SKM-1 treated with dmso at 0.1 percent for 144 hours (cell line): ENCODE results near the gene LRP1.

Experiments used
- DNase-seq: peaks from one replicate; lab custom pipeline; 2025; ENCODE audit not compliant: unreplicated experiment; lab: John Stamatoyannopoulos, UW

The LRP1 gene

DNA sequence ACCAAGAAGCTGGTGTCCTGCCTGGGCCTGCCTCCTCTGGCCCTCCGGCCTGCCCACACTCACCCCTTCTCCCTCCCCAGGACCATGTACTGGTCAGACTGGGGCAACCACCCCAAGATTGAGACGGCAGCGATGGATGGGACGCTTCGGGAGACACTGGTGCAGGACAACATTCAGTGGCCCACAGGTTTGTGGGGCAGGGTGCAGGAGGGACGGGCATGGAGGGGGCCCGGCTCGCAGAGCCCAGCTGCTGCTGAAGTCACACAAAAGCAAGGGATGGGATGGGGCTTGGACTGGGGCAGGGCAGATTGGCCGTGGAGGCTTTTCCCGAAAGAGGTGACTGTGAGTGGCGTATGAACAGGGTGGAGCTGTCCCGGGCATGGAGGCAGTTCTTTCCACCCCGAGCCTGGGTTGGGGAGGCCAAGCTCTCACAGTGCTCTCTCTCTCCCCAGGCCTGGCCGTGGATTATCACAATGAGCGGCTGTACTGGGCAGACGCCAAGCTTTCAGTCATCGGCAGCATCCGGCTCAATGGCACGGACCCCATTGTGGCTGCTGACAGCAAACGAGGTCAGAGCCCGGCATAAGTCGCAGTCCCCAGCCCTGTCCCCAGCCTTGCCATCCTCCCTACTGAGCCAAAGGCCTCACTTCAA is 80.5 kb downstream of the LRP1 start:
- no peak for DNase-seq

DNA sequence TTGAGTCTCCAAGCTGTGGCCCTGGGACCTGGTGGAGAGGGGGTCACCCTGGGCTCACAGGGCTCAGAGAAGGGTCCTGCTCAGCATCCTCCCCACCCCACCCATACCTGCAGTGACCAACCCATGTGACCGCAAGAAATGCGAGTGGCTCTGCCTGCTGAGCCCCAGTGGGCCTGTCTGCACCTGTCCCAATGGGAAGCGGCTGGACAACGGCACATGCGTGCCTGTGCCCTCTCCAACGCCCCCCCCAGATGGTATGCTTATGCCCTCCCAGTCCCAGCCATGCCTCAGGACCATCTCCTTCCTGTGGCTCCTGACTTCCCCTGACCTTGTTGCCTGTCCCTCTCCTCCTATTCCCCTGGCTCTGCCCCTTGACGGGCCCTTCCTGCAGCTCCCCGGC is 81.6 kb downstream of the LRP1 start:
- no peak for DNase-seq

DNA sequence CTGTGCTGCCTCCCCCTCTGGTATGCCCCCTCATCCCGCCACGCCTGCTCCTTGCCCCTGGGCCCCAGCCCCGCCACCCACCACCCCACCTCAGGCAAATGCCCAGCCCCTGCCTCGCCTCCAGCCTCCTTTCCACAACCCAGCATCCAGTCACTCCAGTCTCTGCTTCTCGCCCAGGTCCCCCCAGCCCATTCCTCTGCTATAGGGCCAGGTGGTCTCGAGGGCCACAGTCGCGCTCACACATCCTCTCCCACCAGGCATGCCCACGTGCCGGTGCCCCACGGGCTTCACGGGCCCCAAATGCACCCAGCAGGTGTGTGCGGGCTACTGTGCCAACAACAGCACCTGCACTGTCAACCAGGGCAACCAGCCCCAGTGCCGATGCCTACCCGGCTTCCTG is 82.2 kb downstream of the LRP1 start:
- DNase-seq, result no peak

DNA sequence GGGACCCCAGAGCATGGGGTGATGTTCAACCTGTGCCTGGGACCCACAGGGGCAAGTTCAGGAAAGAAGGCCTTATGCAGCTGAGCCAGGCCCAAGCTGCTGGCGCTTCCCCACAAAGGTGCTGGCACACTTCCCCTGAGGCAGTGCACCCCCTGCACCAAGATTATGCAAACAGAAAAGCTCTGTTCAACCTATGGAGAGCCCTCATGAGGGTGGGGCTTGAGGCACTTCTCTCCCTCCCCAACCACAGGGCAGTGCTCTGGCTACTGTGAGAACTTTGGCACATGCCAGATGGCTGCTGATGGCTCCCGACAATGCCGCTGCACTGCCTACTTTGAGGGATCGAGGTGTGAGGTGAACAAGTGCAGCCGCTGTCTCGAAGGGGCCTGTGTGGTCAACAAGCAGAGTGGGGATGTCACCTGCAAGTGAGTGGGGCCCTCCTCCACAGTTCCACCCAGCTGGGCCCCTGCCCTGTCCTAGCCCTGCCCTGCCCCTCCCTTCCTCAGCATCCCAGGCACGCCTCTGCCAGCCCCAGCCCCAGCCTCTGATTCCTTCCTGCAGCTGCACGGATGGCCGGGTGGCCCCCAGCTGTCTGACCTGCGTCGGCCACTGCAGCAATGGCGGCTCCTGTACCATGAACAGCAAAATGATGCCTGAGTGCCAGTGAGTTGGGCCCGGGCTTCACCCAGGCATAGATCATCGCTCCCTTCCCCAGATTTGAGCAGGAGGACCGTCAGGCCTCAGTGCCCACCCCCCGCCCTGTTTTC is 82.8 kb downstream of the LRP1 start:
- no peak for DNase-seq

DNA sequence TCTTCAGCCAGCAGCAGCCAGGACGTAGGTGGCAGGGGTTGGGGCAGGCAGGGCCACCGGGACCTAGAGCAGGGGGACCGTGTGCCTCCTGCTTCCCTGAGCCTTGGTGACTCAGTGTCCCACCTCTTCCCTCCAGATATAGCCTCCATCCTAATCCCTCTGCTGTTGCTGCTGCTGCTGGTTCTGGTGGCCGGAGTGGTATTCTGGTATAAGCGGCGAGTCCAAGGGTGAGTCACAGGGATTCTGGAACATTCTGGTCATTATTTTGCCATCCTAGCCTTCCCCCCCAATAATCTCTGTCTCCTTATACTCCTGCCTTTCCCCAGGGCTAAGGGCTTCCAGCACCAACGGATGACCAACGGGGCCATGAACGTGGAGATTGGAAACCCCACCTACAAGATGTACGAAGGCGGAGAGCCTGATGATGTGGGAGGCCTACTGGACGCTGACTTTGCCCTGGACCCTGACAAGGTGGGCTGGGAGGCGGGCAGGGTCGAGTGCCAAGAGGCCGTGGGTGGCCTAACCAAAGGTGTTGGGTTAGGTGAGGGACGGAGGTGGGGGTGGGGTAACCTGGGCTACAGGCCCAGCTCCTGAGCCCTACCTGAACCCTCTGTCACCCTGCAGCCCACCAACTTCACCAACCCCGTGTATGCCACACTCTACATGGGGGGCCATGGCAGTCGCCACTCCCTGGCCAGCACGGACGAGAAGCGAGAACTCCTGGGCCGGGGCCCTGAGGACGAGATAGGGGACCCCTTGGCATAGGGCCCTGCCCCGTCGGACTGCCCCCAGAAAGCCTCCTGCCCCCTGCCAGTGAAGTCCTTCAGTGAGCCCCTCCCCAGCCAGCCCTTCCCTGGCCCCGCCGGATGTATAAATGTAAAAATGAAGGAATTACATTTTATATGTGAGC is 83.8 kb downstream of the LRP1 start:
- no peak for DNase-seq

DNA sequence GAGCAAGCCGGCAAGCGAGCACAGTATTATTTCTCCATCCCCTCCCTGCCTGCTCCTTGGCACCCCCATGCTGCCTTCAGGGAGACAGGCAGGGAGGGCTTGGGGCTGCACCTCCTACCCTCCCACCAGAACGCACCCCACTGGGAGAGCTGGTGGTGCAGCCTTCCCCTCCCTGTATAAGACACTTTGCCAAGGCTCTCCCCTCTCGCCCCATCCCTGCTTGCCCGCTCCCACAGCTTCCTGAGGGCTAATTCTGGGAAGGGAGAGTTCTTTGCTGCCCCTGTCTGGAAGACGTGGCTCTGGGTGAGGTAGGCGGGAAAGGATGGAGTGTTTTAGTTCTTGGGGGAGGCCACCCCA is 84.4 kb downstream of the LRP1 start:
- DNase-seq, result no peak

DNA sequence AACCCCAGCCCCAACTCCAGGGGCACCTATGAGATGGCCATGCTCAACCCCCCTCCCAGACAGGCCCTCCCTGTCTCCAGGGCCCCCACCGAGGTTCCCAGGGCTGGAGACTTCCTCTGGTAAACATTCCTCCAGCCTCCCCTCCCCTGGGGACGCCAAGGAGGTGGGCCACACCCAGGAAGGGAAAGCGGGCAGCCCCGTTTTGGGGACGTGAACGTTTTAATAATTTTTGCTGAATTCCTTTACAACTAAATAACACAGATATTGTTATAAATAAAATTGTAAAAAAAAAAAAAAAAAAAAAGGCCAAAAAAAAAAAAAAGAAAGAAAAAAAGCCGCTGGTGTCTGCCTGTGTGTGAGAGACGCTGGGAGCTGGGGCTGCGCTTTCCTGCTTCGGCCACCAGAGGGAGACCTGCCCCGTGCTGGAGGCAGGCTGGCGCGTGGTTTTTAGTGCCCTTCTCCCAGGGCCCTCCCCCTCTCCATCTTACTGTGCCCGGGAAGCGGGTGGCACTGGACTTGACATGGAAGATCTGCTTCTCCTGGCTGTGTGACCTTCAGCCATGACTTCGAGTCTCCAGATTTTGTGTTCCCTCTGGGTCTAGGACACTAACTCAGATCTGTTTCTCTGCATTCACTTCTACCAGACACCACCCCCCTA is 84.9 kb downstream of the LRP1 start:
- peak; percentile 6 for DNase-seq

DNA sequence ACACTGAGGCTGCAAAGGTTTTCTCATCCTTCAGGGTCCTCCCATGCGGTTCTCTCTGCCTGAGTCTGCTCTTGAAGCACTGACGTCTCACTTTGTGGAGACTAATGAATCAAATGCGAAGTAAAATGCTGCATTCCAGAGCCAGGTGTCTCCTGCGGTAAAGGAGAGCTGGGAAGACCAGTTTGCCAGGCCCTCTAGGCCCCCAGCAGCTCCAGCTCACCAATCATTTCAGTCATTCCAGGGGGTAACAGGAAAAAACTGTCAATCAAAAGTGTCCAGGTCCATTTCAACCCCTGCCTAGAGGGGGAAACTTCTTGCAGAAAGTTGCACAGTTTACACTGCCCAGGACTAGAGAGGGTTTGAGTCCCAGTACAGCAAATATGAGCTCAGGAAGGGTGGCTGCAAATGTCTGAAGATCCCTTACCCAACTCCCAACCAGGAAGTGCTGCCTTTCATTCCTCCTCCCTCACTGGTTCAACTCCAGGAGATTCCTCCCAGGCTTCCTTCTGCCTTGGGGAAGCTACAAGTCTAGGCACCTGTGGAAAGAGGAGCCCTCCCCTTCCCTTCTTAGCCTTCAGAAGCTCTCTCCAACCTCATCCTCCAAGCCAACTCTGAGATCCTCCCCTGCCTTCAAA is 85.6 kb downstream of the LRP1 start:
- no peak for DNase-seq

DNA sequence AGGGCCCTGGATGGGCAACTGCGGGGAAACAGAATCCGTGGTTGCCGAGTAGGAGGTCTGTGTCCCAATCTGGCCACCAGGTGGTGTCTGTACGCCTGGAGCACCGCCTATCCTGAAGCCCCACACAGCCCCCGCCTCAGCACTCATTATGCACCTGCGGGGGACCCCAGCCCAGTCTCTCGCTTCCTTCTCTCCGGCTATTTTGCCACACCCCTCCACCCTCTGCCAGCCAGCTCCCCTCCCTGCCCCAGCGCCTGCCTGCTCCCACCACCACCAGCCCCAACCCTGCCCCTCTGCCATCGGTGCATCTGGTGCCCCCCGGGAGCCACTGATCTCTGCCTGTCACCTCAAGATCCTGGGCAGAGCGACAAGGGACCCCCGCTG is 86.1 kb downstream of the LRP1 start:
- DNase-seq, result peak; percentile 11

DNA sequence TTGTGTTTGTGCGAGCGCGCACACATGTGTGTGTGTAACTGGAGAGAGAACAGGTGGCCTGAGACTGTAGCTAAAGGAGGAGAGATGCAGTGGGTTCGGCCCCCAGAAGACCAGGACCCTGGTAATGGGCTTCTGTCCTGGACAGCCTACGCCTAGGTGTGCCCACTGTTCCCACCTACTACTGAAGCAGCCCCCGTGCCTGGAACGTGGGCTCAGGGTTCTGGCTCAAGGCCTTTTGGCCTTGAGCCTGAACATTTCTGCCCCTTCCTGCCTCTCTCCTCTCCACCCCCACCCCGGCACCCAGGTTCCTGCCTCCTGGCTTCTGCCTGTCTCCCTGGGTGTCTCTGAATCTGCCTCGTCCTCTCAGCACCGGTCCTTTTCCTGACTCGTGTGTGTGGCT is 86.8 kb downstream of the LRP1 start:
- no peak for DNase-seq

DNA sequence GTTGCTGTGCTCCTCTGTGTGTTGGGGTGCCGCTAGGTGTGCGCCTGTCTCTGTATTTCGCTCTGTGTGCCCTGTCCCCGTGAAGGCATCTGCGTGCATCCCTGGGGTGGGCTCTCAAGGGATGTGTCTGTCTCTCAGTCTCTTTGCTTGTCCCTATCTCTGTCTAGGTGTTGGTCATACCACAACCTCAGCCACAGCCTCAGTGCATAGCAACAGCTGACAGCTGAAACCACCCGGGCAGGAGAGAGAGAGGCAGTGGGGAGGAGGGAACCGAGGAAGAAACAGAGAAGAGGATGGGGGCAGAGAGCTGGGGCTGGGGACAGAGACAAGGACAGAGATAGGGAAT is 87.4 kb downstream of the LRP1 start:
- DNase-seq, result no peak

DNA sequence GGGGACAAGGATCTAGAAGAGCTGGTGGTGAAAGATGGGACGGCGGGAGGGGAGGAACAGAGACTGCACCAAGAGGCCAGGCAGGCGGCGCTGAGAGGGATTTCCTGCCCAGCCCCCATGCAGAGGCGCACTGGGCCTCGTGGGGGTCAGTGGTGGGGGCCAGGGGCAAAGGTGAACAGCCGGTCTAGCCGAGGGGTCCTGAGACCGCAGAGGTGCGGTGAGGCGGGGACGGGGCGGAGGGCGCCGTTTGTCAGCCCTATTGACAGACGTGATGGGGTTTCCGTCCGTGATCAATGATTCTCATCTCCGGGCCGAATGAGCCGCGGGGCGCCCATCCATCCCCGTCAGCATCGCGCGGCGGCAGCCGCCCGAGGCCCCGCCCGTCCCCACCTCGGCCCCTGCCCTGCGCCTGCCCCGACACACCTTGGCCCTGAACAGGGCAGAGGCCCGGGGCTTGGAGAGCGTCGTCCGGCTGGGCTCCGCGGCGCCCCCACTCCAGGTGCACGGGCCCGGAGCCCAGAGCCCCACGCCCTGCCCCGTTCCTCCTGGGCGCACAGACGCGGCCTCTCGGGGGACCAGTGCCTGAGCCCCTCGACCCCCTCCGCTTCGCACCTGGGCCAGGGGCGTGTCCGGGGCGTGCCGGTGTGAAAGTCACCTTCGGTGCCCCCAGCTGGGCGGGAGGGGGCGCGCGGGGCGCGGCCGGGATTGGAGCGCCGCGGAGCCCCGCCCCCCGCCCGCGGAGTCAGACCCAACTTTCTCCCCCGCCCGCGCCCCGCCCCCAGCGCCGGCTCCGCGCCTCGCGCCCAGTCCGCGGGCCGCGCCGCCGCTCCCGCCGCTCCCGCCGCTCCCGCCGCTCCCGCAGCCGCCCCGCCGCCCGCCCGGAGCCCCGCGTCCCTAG is 88.0 kb downstream of the LRP1 start, which contains the start of gene NXPH4:
NXPH4 (plus strand) TSS at position 781 of the 898 bp plus-strand sequence. CDS start 176 bp downstream, outside the sequence.
- no peak for DNase-seq

DNA sequence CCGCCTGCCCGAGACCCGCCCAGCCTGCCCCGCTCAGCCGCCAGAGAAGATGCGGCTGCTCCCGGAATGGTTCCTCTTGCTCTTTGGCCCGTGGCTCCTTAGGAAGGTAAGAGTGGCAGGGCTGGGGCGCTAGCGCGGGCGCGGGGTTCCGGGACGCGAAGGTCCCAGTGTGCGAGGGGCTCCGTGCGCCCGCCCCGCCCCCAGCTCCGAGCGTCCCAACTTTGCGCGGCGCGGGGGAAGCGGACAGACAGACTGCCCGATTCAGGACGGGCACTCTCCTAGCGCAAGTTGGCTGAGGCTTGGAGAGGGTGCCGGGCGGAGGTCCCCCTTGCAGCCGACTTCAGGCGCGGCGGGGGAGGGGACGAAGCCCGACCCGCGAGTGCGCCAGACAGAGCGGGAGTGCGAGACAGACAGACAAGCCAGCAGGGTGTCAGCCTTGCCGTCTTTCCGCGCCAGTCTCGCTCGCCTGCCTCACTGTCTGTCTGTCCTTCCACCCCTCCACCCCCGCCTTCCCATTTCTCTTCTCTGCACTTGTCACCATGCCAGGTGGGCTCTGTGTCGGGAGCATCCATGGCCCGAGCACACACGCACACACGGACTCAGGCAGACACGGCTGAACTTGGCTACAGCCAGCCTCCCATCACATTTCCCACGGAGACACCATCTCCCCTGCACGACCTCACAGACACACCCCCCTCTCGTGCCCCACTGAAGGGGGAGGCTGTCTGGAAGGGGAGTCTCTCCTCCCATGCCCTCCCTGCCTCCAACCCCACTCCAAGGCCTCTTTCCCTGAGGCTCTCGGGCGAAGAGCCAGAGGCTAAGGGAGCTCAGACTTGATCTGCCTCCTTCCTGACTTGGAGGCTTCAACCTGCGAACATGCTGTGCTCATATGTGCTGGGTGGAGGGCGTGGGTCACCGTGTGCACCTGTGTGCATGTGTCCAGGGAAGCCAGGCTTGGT is 88.9 kb downstream of the LRP1 start:
- no peak for DNase-seq

DNA sequence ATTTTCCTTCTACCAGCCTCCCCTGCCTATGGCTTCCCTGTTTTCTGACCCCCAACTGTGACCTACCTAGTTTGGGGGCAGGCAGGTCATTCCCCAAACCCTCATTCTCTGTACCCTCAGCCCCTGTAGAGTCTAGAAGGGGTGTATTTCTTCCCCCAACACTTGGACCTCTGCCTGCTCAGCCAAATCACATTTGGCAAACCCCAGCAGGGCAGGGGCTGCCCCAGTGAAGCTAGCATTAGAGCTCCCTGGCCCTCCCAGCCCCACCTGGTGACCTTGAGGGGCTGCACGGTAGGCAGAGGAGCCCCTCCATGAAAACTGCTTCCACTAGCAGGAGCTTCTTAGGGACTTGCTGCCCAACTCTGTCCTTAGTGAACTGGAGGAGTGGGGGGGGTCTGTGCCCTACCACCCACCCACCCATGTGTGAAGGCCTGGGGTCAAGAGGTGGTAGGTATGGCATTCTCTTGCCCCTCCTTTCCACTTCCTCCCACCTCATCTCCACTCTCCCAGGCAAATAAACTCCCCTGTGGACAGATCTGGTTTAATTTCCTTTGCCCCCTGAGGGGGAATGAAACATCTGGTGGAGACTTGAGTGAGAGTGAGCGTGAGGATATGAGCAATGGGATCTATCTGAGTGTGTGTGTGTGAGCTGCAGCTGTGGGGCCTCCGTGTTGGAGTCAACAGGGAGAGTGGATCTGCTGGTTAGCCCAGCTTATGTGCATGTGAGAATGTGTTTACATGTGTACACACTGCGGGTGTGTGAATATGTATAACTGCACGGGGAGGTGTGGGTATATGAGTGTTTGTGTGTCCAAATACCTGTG is 90.0 kb downstream of the LRP1 start:
- DNase-seq, result no peak

DNA sequence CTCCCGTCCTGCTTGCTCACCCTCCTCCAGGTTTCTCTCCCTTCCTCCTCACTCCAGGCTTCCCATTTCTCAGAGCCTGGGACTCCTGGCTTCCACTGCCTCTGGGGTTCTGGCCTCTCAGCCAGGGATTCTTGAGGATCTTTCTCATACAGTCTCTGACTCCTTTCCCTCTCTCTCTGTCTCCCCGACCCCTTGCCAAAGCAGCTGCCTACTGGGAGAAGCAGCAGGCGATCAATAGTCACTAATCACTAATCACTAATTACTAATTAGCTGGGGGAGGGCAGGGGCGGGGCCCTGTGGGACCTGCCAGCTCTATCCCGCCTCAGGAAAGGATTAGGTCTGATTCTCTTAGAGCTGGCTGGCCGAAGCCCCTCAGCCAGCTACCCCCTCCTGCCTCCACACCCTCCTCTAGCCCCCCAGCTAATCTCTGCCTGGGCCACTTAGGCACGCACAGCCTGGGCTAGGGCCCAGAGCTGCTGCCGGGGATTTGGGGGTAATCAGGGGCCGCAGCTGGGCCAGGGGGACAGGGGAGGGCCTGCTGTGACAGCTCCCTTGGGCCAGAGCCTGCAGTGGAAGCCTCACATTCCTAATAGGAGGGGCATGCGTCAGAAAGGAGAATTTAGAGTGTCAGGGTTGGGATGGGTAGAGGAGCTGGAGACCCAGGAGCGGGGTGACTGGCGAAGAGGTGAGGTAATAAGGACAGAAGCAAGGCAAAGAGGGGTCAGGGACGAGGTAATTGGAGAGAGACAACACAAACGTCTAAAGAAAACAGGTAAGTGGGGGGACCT is 91.1 kb downstream of the LRP1 start:
- no peak for DNase-seq

DNA sequence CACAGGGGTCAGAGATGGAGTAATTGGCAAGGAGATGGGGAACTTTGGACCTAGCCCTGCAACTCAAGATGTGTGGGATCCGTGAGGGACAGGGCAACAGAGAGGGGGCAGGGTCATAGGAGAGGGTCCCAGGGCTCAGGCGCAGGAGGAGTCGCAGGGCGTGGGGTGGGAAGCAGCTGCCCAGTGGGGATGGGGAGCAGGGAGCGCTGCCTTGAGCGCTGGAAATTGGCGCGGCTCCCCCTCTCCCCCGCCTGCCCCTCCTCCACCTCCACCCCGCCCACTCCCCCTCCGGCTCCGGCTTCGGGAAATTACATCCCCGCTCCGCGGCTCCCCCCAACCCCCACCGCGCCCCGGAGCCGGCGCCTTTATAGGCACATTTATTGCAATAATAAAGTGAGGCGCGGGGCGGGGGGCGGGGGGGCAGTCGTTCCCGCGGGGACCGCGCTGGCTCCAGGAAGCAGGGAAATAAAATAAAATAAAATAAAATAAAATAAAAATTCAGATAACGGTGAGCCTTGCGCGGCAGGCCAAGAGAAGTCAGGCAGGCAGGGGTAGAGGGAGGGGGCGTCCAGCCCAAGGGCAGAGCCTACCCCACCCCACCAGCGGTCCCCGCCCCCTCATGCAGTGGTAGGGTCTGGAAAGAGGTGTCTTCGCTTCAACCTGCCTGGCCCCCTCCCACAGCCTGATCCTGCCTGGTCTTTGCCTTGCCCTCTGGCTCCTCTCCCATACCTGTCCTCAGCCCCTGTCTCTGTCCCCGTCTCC is 91.9 kb downstream of the LRP1 start:
- no peak for DNase-seq
